ENCODE data around the gene GIMD1. TPM values are rescaled to one million over a fixed set of nuclear protein-coding genes. Genes with fewer than 3 reads are reported as not detected.

GIMD1 gene
- not detected in 2 replicates for total RNA-seq (2014; rRNA removed; shearing (Covaris generic))
- not detected in 2 replicates for polyA plus RNA-seq (2016; fragmentation: Nextera tagmentation; extraction: Ambion mirVana)
- long read RNA-seq: 0 reads

GRCh38 chr4:106368678-106369077 is at the start of gene GIMD1:
Gene GIMD1 (minus strand): TSS chr4:106368778. CDS start chr4:106367435, 1,343 bp downstream.
- no peaks in the 10 kb centered on the region for H3K27me3 Mint-ChIP-seq (ENCODE audit: insufficient read depth, low read depth, poor library complexity)
- no peak within 1 kb of the TSS for H3K4me2 ChIP-seq
- no peak for ATAC-seq

GRCh38 chr4:106414366-106414765 is 45.8 kb upstream of the GIMD1 start:
- Mint-ChIP-seq H3K4me3 (no peak overlapping the region), H3K9me3 (no peaks in the 10 kb centered on the region), H3K27me3 (ENCODE audit: insufficient read depth, low read depth, poor library complexity) (no peaks in the 10 kb centered on the region), H3K36me3 (ENCODE audit: low read depth) (no peaks in the 10 kb centered on the region), H3K4me1 (peaks cover 33% of the 10 kb centered on the region), H3K27ac (no peak overlapping the region)
- DNase-seq (ENCODE audit: low spot score) (no peak), ATAC-seq (no peak)
- TF ChIP-seq, protein P1, sequence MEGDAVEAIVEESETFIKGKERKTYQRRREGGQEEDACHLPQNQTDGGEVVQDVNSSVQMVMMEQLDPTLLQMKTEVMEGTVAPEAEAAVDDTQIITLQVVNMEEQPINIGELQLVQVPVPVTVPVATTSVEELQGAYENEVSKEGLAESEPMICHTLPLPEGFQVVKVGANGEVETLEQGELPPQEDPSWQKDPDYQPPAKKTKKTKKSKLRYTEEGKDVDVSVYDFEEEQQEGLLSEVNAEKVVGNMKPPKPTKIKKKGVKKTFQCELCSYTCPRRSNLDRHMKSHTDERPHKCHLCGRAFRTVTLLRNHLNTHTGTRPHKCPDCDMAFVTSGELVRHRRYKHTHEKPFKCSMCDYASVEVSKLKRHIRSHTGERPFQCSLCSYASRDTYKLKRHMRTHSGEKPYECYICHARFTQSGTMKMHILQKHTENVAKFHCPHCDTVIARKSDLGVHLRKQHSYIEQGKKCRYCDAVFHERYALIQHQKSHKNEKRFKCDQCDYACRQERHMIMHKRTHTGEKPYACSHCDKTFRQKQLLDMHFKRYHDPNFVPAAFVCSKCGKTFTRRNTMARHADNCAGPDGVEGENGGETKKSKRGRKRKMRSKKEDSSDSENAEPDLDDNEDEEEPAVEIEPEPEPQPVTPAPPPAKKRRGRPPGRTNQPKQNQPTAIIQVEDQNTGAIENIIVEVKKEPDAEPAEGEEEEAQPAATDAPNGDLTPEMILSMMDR (conservative IDR thresholded peaks at IDR 0.05; ENCODE audit: low read depth in 2 of 2): no peak
- TF ChIP-seq CREB1 (CRISPR knock-in tag; IDR thresholded peaks at IDR 0.05; ENCODE audit: low read depth): no peak
- TF ChIP-seq, protein P2, sequence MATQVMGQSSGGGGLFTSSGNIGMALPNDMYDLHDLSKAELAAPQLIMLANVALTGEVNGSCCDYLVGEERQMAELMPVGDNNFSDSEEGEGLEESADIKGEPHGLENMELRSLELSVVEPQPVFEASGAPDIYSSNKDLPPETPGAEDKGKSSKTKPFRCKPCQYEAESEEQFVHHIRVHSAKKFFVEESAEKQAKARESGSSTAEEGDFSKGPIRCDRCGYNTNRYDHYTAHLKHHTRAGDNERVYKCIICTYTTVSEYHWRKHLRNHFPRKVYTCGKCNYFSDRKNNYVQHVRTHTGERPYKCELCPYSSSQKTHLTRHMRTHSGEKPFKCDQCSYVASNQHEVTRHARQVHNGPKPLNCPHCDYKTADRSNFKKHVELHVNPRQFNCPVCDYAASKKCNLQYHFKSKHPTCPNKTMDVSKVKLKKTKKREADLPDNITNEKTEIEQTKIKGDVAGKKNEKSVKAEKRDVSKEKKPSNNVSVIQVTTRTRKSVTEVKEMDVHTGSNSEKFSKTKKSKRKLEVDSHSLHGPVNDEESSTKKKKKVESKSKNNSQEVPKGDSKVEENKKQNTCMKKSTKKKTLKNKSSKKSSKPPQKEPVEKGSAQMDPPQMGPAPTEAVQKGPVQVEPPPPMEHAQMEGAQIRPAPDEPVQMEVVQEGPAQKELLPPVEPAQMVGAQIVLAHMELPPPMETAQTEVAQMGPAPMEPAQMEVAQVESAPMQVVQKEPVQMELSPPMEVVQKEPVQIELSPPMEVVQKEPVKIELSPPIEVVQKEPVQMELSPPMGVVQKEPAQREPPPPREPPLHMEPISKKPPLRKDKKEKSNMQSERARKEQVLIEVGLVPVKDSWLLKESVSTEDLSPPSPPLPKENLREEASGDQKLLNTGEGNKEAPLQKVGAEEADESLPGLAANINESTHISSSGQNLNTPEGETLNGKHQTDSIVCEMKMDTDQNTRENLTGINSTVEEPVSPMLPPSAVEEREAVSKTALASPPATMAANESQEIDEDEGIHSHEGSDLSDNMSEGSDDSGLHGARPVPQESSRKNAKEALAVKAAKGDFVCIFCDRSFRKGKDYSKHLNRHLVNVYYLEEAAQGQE (IDR thresholded peaks at IDR 0.05; ENCODE audit: unreplicated experiment): no peak
- no peak overlapping the region for H2AFZ ChIP-seq
- H3K4me1 ChIP-seq (ENCODE audit: insufficient read depth): peaks cover 16% of the 10 kb centered on the region
- H3F3A ChIP-seq (replicated peaks; ENCODE audit: low read depth): no peaks in the 10 kb centered on the region
- H3K36me3 ChIP-seq (ENCODE audit: insufficient read depth): no peaks in the 10 kb centered on the region
- no peaks in the 10 kb centered on the region for H4K20me1 ChIP-seq (replicated peaks; ENCODE audit: insufficient read depth)
- H3K4me2 ChIP-seq: no peak overlapping the region
- no peaks in the 10 kb centered on the region for H3K79me2 ChIP-seq (replicated peaks; ENCODE audit: insufficient read depth)
- H3K27me3 ChIP-seq (ENCODE audit: insufficient read depth): no peaks in the 10 kb centered on the region
- H3K27ac ChIP-seq (ENCODE audit: low read depth): no peak overlapping the region
- no peak overlapping the region for H3K4me3 ChIP-seq
- no peaks in the 10 kb centered on the region; the same call in 1 of the 2 replicates for H3K9me2 ChIP-seq (ENCODE audit: insufficient read depth)

More at GRCh38 chr4:106368678-106369077, at the start of gene GIMD1:
- Histone ChIP-seq H3K27me3 (ENCODE audit: insufficient read depth) (no peaks in the 10 kb centered on the region), H3F3A (replicated peaks; ENCODE audit: low read depth) (no peaks in the 10 kb centered on the region), H3K79me2 (replicated peaks; ENCODE audit: insufficient read depth) (no peaks in the 10 kb centered on the region), H3K9me2 (ENCODE audit: insufficient read depth) (no peaks in the 10 kb centered on the region), H4K20me1 (replicated peaks; ENCODE audit: insufficient read depth) (no peaks in the 10 kb centered on the region), H2AFZ (no peak within 1 kb of the TSS), H3K27ac (ENCODE audit: low read depth) (no peak within 1 kb of the TSS), H3K4me1 (ENCODE audit: insufficient read depth) (no peaks in the 10 kb centered on the region), H3K4me3 (no peak within 1 kb of the TSS), H3K36me3 (ENCODE audit: insufficient read depth) (no peaks in the 10 kb centered on the region)
- no peak for DNase-seq (ENCODE audit: low spot score)
- Mint-ChIP-seq H3K4me1 (peaks cover 13% of the 10 kb centered on the region), H3K36me3 (ENCODE audit: low read depth) (no peaks in the 10 kb centered on the region), H3K27ac (no peak within 1 kb of the TSS), H3K4me3 (no peak within 1 kb of the TSS), H3K9me3 (no peaks in the 10 kb centered on the region)
- TF ChIP-seq EZH2 (IDR thresholded peaks at IDR 0.05; ENCODE audit: low read depth, unreplicated experiment): no peak
- no peak for TF ChIP-seq ZNF114 (CRISPR knock-in tag; IDR thresholded peaks at IDR 0.05)
- TF ChIP-seq POLR2AphosphoS5 (IDR thresholded peaks at IDR 0.05; ENCODE audit: low read depth): no peak

All from GM23338 (cell line).